Ovary (tissue), 9 donors: Measurements from ENCODE around the gene NFE2L1. TPM values are rescaled to one million over a fixed set of nuclear protein-coding genes. Genes with fewer than 3 reads are reported as not detected.
A peak's percentile ranks its signal among the peaks of the same experiment; 100 is the strongest.

ENCODE experiments used
- DNase-seq, 5 donors: peaks; one replicate each; pipeline ENCODE4 v3.0.0-alpha.2; 2019 to 2020
- H3K27ac ChIP-seq, 2 donors: fragments of 200-600 bp; one replicate each; pipeline versions ENCODE4 v1.5.1 to v1.8.0; 2019 to 2022
- H3K27me3 ChIP-seq: fragments of 200-600 bp; one replicate; pipeline ENCODE4 v1.8.0; 2022
- H3K36me3 ChIP-seq: fragments of 200-600 bp; sonication (generic); one replicate; pipeline ENCODE4 v1.5.1; 2019
- H3K4me1 ChIP-seq: one replicate; pipeline ENCODE4 v1.8.1; 2013; ENCODE audit warnings: mild to moderate bottlenecking, moderate library complexity; ENCODE audit not compliant: insufficient read depth
- H3K4me3 ChIP-seq: fragments of 200-600 bp; sonication (generic); one replicate; pipeline ENCODE4 v1.5.1; 2017
- H3K9me3 ChIP-seq, 2 donors: fragments of 200-600 bp in 1 of 2; sonication (generic) in 1 of 2; one replicate each; pipeline versions ENCODE4 v1.5.1 to v1.8.1; 2013 to 2019; ENCODE audit warnings: mild to moderate bottlenecking in 1 of 2, moderate library complexity in 1 of 2
- EP300 ChIP-seq: sonication (generic); formaldehyde crosslinking; IDR thresholded peaks from one replicate; pipeline ENCODE4 v1.6.1; 2017; ENCODE audit warnings: antibody characterized with exemption
- POLR2A ChIP-seq: fragments of 450-650 bp; IDR thresholded peaks from one replicate; pipeline ENCODE4 v1.6.1; 2017; ENCODE audit warnings: antibody characterized with exemption, mild to moderate bottlenecking, moderate library complexity
- WGBS, 3 donors: extraction: QIAGEN DNeasy Blood & Tissue Kit in 1 of 3; methylation state at CpG; one replicate each; pipeline versions ENCODE4 v1.1.5 to v1.1.7; 2013 to 2017; 5-methylcytosine and 5-hydroxymethylcytosine counted together
- intact Hi-C, 4 donors: fragments of 100-400 bp; cut with DNase I; formaldehyde crosslinking; loops; one replicate each; pipeline versions ENCODE4 v1.11.0 to v1.15.1; 2022 to 2023
- polyA plus RNA-seq, 2 donors: library from polyadenylated mRNA; stranded (reverse); fragments of 200-250 nt in 1 of 2; fragments of 350-450 nt in 1 of 2; fragmentation: Illumina TruSeq in 1 of 2; extraction: RNeasy Lipid Tissue Mini Kit (QIAGEN cat#74804) in 1 of 2; gene quantifications; one replicate each; pipeline ENCODE4 v1.2.3, GENCODE V29; 2013 to 2014
- total RNA-seq, 7 donors: library from RNA; depleted of rRNA in 2 of 7; stranded (reverse); fragments of >200 nt in 2 of 7; fragmentation: NEBNext Ultra II Directional in 3 of 7; extraction: Animal tissue kit (Norgen Biotek cat#: 25700) in 3 of 7; gene quantifications; one replicate each; pipeline versions ENCODE4 v1.1.0 to v1.2.4, GENCODE V29; 2016 to 2023
- TF ChIP-seq, protein P1 (sequence below), 3 donors: fragments of 450-650 bp in 2 of 3; fragments of 200-600 bp in 1 of 3; IDR thresholded peaks; one replicate each; pipeline versions ENCODE4 v1.5.1 to v1.8.0; 2016 to 2022; ENCODE audit warnings: antibody characterized with exemption in 3 of 3, mild to moderate bottlenecking in 1 of 3
- donor health status: DM: no; HTN: no; CAD: no; lungs with moderate emphysema.
- donor health status: DM: no; HTN: no; CAD: no.
- donor health status: Bipolar disorder and iron deficiency.
- donor health status: DM: yes; HTN: yes; CAD: no.
- donor health status: DM: no; HTN: no; CAD: no.
- donor health status: DM: yes; HTN: yes; CAD: no.

NFE2L1 gene
- total and polyA plus RNA-seq, 9 donors, result 80.0 to 577 (median 165) TPM

DNA sequence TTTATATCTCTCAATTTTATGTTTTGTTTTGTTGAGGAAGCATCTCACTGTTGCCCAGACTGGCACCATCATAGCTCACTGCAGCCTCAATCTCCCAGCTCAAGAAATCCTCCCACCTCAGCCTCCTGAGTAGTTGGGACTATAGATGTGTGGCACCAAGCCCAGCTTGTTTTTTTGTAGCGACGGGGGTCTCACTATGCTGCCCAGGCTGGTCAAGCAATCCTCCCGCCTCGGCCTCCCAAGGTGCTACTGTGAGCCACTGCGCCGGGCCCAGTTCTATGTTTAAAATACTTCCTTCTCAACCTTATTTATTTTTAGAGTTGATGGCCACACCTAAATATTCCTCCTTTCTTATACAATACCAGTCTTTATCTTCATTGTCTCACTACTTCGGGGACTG is 1.9 kb upstream of the NFE2L1 start:
- TF ChIP-seq POLR2A, result no peak
- TF ChIP-seq, protein P1, sequence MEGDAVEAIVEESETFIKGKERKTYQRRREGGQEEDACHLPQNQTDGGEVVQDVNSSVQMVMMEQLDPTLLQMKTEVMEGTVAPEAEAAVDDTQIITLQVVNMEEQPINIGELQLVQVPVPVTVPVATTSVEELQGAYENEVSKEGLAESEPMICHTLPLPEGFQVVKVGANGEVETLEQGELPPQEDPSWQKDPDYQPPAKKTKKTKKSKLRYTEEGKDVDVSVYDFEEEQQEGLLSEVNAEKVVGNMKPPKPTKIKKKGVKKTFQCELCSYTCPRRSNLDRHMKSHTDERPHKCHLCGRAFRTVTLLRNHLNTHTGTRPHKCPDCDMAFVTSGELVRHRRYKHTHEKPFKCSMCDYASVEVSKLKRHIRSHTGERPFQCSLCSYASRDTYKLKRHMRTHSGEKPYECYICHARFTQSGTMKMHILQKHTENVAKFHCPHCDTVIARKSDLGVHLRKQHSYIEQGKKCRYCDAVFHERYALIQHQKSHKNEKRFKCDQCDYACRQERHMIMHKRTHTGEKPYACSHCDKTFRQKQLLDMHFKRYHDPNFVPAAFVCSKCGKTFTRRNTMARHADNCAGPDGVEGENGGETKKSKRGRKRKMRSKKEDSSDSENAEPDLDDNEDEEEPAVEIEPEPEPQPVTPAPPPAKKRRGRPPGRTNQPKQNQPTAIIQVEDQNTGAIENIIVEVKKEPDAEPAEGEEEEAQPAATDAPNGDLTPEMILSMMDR (IDR thresholded peaks at IDR 0.05), result no peak
- TF ChIP-seq EP300, result no peak
- Histone ChIP-seq H3K36me3 (no peaks in the 10 kb centered on the region), H3K27me3 (no peaks in the 10 kb centered on the region), H3K4me3 (no peak overlapping the region), H3K9me3 (no peaks in the 10 kb centered on the region), H3K27ac (no peak overlapping the region), H3K4me1 (peaks cover 12% of the 10 kb centered on the region)
- DNase-seq, result no peak
- WGBS, 3 donors, result 88 to 93% (median 90%) methylated on average over 7 of the region's 7 CpGs
- intact Hi-C loops, result no loop called here

DNA sequence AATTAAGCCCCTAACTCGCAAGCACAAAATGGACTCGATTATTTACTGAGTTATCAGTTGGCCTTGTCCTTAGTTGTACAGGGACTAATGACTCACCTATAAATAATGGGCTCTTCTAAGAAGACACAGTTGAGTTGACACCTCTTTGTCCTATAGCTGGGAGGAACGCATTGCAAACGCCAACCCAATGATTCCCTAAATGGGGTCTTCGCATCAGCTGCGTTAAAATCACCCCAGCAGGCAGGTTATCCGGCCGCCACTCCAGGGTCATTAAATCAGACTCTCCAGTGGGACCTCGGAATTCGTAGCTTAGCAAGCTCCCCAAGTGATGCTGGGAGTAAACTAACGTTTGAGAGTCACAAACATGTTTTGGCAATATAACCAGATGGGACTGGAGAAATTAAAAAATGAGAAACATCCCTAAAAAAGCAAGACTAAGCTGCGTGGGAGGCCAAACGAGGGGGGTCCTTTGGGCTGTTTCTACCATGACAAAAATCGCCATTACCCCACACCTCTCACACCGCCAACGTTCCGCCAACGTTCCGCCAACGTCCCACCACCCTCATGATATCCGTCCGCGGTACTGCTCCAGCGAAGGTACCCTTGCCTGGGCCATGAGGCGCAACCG is 932 bp upstream of the NFE2L1 start:
- no peak for DNase-seq
- WGBS, 3 donors, result 2 to 3% (median 3%) methylated on average over 26 of the region's 26 CpGs
- no peaks in the 10 kb centered on the region for H3K9me3 ChIP-seq
- no peaks in the 10 kb centered on the region for H3K27me3 ChIP-seq
- peak overlapping the region; percentile 64 to 96 for H3K27ac ChIP-seq
- no peak for TF ChIP-seq POLR2A
- TF ChIP-seq, protein P1 (IDR thresholded peaks at IDR 0.05), result no peak
- peaks cover 18% of the 10 kb centered on the region for H3K4me1 ChIP-seq
- H3K4me3 ChIP-seq, result peak overlapping the region; percentile 63
- no peaks in the 10 kb centered on the region for H3K36me3 ChIP-seq
- intact Hi-C loops, result no loop called here

DNA sequence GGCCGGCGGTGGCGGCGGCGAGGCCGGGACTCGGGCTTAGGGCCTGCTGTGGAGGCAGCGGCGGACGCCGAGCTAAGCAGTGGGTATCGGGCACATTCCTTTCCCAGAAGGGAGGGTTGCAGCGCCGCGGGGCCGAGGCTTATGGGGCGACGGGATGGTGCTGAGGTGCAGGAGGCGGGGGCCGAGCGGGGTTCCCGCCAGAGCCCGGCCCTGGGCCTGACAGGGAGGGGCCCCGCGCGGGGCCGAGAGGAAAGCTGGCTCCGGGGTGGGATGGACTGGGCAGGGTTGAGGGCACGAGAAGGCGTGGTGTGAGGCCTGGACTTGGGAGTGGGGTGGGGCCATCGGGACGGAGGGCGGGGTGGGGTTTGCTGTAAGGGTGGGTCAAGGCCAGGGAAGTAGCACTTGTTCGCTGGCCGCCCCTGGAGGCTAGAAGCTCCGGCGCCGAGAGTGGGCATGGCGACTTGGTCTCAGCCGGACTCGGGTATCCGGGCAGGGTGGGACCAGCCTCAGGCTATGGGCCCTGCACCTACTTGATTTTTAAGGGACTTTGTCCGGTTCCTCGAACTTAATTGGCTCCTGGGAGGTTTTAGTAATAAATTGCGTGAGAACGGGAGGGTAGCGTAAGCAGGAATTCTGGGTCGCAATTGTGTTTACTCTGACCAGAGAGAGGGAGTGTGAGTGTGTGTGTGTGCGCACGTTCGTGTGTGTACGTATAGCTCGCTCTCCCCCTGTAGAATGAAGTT is 396 bp downstream of the NFE2L1 start:
- Histone ChIP-seq H3K9me3 (no peaks in the 10 kb centered on the region), H3K36me3 (no peaks in the 10 kb centered on the region), H3K4me3 (peak overlapping the region; percentile 95), H3K4me1 (peaks cover 27% of the 10 kb centered on the region), H3K27me3 (no peaks in the 10 kb centered on the region), H3K27ac (peak overlapping the region; percentile 96 to 99)
- 0 to 1% (median 0%) methylated on average over 50 to 53 of the region's 53 CpGs for whole genome bisulfite sequencing, 3 donors
- peak; percentile 84 to 89 (median 86) for DNase-seq
- intact Hi-C loops, result no loop called here
- peak; percentile 42 for TF ChIP-seq POLR2A
- TF ChIP-seq, protein P1 (IDR thresholded peaks at IDR 0.05), result no peak

DNA sequence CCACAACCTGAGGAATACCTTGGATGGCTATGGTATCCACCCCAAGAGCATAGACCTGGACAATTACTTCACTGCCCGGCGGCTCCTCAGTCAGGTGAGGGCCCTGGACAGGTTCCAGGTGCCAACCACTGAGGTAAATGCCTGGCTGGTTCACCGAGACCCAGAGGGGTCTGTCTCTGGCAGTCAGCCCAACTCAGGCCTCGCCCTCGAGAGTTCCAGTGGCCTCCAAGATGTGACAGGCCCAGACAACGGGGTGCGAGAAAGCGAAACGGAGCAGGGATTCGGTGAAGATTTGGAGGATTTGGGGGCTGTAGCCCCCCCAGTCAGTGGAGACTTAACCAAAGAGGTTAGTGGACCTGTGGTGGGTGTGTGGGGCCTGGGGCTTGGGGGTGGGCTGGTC is 3.1 kb downstream of the NFE2L1 start:
- intact Hi-C loops, result no loop called here
- DNase-seq, result peak; percentile 35 to 69 (median 65)
- no peaks in the 10 kb centered on the region for H3K9me3 ChIP-seq
- H3K36me3 ChIP-seq, result no peaks in the 10 kb centered on the region
- no peak for TF ChIP-seq POLR2A
- TF ChIP-seq EP300, result no peak
- TF ChIP-seq, protein P1 (IDR thresholded peaks at IDR 0.05), result no peak
- WGBS, 3 donors, result 27 to 42% (median 30%) methylated on average over 10 of the region's 10 CpGs
- peak overlapping the region; percentile 26 for H3K4me3 ChIP-seq
- H3K27ac ChIP-seq, result peak overlapping the region; percentile 77 to 96
- H3K27me3 ChIP-seq, result no peaks in the 10 kb centered on the region
- peaks cover 34% of the 10 kb centered on the region for H3K4me1 ChIP-seq
